HAP-1 (cell line): ENCODE measurements around the gene MEAK7.

Experiments used
- DNase-seq, 2 experiments: peaks; one replicate each; pipeline ENCODE4 v3.0.0-alpha.2; 2016 to 2020; ENCODE audit warnings: low spot score in 2 of 2
- H3K27me3 ChIP-seq: fragments of 250-450 bp; sonication (Bioruptor Pico); 2 replicates; pipeline ENCODE4 v1.5.1; 2020; ENCODE audit warnings: low read depth, mild to moderate bottlenecking, moderate library complexity
- H3K36me3 ChIP-seq: fragments of 250-450 bp; sonication (Bioruptor Pico); replicated peaks from 2 replicates; pipeline ENCODE4 v1.5.1; 2020; ENCODE audit warnings: mild to moderate bottlenecking
- H3K4me1 ChIP-seq: fragments of 250-450 bp; sonication (Bioruptor Pico); 2 replicates; pipeline ENCODE4 v1.5.1; 2020; ENCODE audit warnings: mild to moderate bottlenecking
- H3K4me3 ChIP-seq: fragments of 250-450 bp; sonication (Bioruptor Pico); 2 replicates; pipeline ENCODE4 v1.5.1; 2020; ENCODE audit warnings: mild to moderate bottlenecking, moderate library complexity
- H3K9me3 ChIP-seq: fragments of 250-450 bp; sonication (Bioruptor Pico); 2 replicates; pipeline ENCODE4 v1.5.1; 2020; ENCODE audit warnings: mild to moderate bottlenecking, moderate library complexity
- in situ Hi-C: fragments of 300-500 bp; cut with MboI; formaldehyde crosslinking; loops from 3 replicates; pipeline ENCODE4 v1.14.3; 2020; ENCODE audit warnings: low sequenced_read_pairs, inconsistent platforms, mixed read lengths

Gene MEAK7, protein sequence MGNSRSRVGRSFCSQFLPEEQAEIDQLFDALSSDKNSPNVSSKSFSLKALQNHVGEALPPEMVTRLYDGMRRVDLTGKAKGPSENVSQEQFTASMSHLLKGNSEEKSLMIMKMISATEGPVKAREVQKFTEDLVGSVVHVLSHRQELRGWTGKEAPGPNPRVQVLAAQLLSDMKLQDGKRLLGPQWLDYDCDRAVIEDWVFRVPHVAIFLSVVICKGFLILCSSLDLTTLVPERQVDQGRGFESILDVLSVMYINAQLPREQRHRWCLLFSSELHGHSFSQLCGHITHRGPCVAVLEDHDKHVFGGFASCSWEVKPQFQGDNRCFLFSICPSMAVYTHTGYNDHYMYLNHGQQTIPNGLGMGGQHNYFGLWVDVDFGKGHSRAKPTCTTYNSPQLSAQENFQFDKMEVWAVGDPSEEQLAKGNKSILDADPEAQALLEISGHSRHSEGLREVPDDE

DNA sequence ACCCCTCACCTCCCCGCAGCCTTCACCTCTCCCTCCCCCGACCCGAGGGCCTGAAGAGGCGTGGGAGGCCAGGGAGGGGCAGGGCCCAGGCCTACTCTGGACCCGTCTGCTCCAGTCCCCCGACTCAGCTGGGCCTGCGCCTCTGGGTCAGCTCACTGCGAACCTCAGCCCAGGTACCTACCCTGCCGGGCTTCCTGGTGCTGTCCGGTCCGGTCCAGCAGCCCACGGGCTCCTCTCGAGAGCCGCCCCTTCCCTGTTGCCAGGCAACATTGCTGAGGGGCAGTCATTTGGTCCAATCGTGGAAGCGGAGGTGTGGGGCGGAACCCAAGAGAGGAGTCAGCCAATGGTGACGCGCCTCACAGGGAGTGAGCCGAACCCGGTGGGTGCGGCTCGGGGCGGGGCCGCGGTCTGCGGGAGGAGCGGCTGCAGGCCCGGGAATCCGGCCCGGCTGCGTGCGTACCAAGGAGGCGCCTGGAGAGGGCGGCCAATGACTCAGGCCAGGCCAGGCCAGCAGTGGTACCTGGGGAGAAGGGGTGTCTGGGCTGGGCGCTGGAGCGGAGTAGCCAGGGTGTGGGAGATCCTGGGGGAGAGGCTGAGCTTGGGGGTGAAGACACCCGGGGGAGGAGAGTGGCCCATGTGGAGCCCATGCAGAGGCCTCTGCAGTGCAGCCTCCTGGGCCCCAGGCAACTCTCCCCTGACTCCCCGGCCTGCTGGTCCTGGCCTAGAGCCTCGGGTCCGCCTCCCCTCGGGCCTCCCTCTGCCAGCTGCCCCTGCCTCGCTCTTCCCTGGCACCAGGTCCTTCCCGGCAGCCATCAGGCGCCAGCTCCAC lies at the start of gene MEAK7:
TSS of gene MEAK7 (minus strand) at position 240 of the 829 bp plus-strand sequence. CDS start 6,573 bp downstream, outside the sequence.
- Histone ChIP-seq H3K36me3 (no peaks in the 10 kb centered on the region), H3K9me3 (no peaks in the 10 kb centered on the region), H3K27me3 (no peaks in the 10 kb centered on the region), H3K4me1 (peaks cover 15% of the 10 kb centered on the region), H3K4me3 (peak within 1 kb of the TSS; percentile 81)
- DNase-seq: peak; percentile 95 to 99
- in situ Hi-C loops: loop anchor here (5.0 kb wide), 1 partner anchor 223 kb away; no protein-coding TSS in a partner anchor

DNA sequence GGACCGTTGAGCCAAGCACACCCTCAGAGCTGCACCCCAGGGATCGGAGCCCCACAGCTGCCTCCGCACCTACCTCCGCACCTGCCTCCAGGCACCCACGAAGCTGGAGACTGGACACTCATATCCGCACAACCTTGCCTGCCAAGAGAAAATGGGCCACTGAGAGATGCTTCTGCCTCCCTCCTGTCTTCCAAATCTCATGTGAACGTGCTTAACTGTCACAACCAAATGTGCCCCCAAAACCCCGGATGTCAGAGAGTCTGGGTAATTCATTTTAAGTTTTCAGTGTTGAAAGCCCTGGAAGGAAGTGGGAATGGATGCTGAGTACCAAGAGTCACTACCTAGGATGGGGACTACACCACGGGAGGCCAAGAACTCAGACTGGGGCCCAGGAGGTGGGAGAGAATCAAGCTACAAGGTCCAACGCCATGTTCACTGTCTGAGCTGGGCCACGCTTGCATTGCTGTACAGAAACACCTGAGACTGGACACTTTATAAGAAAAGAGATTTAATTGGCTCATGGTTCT lies 49.5 kb upstream of the MEAK7 start:
- Histone ChIP-seq H3K4me3 (no peak overlapping the region), H3K4me1 (no peaks in the 10 kb centered on the region), H3K36me3 (no peaks in the 10 kb centered on the region), H3K9me3 (no peaks in the 10 kb centered on the region), H3K27me3 (peaks cover 11% of the 10 kb centered on the region; the same call in 1 of the 2 replicates)
- in situ Hi-C loops: no loop called here
- DNase-seq: no peak

- Histone ChIP-seq H3K36me3 (no peaks in the 10 kb centered on the region), H3K27me3 (peaks cover 7% of the 10 kb centered on the region; the same call in 1 of the 2 replicates), H3K9me3 (no peaks in the 10 kb centered on the region), H3K4me1 (no peaks in the 10 kb centered on the region), H3K4me3 (no peak overlapping the region)
- in situ Hi-C loops: no loop called here
- no peak for DNase-seq
Measured at GRCh38 chr16:84552135-84552534, 47.7 kb upstream of the MEAK7 start.

DNA sequence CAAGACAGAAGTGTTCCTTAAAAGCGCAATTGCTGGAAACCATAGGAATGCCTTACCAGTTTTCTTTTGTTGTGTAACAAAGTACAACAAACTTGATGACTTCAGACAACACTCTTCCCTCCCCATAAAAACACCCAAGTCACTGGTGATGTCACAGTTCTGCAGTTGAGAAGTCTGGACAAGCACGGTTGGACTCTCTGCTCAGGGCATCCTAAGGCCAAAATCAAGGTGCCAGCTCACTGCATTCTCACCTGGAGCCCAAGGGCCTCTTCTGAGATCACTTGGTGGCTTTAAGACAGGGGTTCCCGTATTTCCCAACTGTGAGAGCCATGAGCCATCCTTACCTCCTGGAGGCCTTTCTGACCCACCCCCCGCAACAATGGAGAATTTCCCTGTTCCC lies 45.6 kb upstream of the MEAK7 start:
- in situ Hi-C loops: no loop called here

GRCh38 chr16:84548971-84549844 lies 44.7 kb upstream of the MEAK7 start:
- no peaks in the 10 kb centered on the region for H3K36me3 ChIP-seq
- no peaks in the 10 kb centered on the region for H3K4me1 ChIP-seq
- in situ Hi-C loops: no loop called here
- DNase-seq: no peak
- H3K27me3 ChIP-seq: no peaks in the 10 kb centered on the region
- no peaks in the 10 kb centered on the region for H3K9me3 ChIP-seq
- H3K4me3 ChIP-seq: no peak overlapping the region

More for the DNA sequence above, 45.6 kb upstream of the MEAK7 start:
- H3K27me3 ChIP-seq: no peaks in the 10 kb centered on the region
- H3K4me3 ChIP-seq: no peak overlapping the region
- H3K4me1 ChIP-seq: no peaks in the 10 kb centered on the region
- DNase-seq: no peak
- no peaks in the 10 kb centered on the region for H3K9me3 ChIP-seq
- no peaks in the 10 kb centered on the region for H3K36me3 ChIP-seq

DNA sequence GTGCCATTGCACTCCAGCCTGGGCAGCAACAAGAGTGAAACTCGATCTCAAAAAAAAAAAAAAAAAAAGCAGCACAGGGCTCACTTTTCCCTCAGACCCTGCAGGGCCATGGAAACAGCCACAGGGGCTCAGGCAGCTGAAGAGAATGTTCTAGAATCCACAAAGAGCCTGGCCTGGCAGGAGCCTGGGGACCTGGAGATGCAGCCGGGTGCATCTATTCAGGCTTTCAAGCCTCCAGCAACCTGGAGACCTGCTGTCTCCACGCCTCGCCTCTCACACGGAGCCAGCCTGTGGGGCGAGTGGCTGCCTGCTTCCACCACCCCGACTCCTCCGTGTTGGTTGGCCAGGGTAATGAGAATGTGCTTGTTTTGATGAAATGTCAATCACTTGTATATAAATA lies 44.0 kb upstream of the MEAK7 start:
- Histone ChIP-seq H3K4me1 (no peaks in the 10 kb centered on the region), H3K36me3 (no peaks in the 10 kb centered on the region), H3K27me3 (no peaks in the 10 kb centered on the region), H3K9me3 (no peaks in the 10 kb centered on the region), H3K4me3 (no peak overlapping the region)
- in situ Hi-C loops: no loop called here
- no peak for DNase-seq

GRCh38 chr16:84547546-84548061 lies 43.1 kb upstream of the MEAK7 start:
- Histone ChIP-seq H3K9me3 (no peaks in the 10 kb centered on the region), H3K4me3 (no peak overlapping the region), H3K27me3 (no peaks in the 10 kb centered on the region), H3K4me1 (no peaks in the 10 kb centered on the region), H3K36me3 (no peaks in the 10 kb centered on the region)
- in situ Hi-C loops: no loop called here
- DNase-seq: no peak

GRCh38 chr16:84546669-84547545 lies 42.4 kb upstream of the MEAK7 start:
- H3K4me3 ChIP-seq: no peak overlapping the region
- no peak for DNase-seq
- no peaks in the 10 kb centered on the region for H3K27me3 ChIP-seq
- no peaks in the 10 kb centered on the region for H3K9me3 ChIP-seq
- no peaks in the 10 kb centered on the region for H3K36me3 ChIP-seq
- no peaks in the 10 kb centered on the region for H3K4me1 ChIP-seq
- in situ Hi-C loops: no loop called here

- Histone ChIP-seq H3K9me3 (no peaks in the 10 kb centered on the region), H3K4me1 (no peaks in the 10 kb centered on the region), H3K36me3 (no peaks in the 10 kb centered on the region), H3K27me3 (no peaks in the 10 kb centered on the region), H3K4me3 (no peak overlapping the region)
- DNase-seq: no peak
- in situ Hi-C loops: no loop called here
Measured at GRCh38 chr16:84545114-84545737, 40.8 kb upstream of the MEAK7 start.

DNA sequence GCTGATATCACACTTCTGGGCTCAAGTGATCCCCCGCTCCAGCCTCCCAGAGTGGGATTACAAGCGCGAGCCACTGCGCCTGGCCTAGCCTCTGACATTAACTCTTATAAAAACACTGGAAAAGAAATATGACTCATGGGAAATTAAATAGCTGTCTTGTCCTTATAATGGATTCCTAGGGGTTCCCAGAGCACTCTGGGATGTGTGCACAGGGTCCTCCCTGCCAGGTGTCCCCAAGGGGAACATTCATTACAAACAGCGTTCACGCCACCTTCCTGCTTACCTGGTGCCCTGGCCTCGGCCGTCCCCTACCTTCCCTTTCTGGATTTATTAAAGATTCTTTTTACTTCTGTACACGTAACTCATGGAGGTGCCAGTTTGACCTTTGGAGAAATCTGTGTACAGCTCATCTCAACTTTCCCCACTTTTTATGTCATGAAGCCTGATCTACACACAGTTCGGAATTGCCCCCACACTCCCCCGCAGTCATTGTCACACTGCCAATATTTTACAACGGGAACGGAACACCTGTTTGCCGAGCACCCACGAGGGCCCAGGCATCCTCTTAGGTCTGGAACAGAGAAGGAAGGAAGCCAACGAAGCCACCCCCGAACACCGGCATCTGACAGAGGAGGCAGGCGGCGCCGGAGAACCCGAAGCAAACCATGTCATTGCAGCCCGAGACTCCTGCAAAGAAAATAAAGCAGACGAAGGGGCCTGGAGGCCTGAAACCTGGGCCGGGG lies 39.7 kb upstream of the MEAK7 start:
- in situ Hi-C loops: no loop called here
- Histone ChIP-seq H3K36me3 (no peaks in the 10 kb centered on the region), H3K4me1 (no peaks in the 10 kb centered on the region), H3K4me3 (no peak overlapping the region), H3K9me3 (no peaks in the 10 kb centered on the region), H3K27me3 (no peaks in the 10 kb centered on the region)
- DNase-seq: no peak

DNA sequence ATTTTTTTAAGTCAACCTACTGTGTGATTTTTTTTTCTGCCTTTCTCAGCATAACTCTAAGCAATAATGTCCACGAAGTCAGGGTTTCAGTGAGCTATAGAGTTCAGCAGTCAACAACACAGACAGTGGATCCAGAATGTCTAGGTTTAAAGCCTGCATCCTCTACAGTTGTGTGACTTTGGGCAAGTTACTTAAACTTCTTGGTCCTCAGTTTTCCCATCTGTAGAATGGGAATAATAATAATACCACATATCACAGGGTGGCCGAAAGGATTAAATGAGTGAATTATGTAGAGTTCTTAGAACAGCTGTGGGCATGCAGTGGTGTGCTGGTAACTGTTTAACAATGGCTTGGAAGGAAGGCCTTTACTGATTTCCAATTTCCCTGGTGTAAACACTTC lies 38.8 kb upstream of the MEAK7 start:
- H3K4me1 ChIP-seq: peaks cover under 1% of the 10 kb centered on the region
- H3K4me3 ChIP-seq: no peak overlapping the region
- in situ Hi-C loops: no loop called here
- no peaks in the 10 kb centered on the region for H3K27me3 ChIP-seq
- H3K36me3 ChIP-seq: no peaks in the 10 kb centered on the region
- no peaks in the 10 kb centered on the region for H3K9me3 ChIP-seq
- no peak for DNase-seq
